Measurements from ENCODE around the gene EXOC7. TPM values are rescaled to one million over a fixed set of nuclear protein-coding genes. Genes with fewer than 3 reads are reported as not detected.

The EXOC7 gene
- total and polyA plus RNA-seq, 2 of the 4 experiments (the other 2 are of a cell fraction), result 85.9 to 118 TPM

- TF ChIP-seq CTCF (conservative IDR thresholded peaks at IDR 0.05; ENCODE audit: low read depth, low read length), result no peak
- no peak for TF ChIP-seq MXI1 (IDR thresholded peaks at IDR 0.05; ENCODE audit: borderline replicate concordance, low read depth, low read length)
- no peak for TF ChIP-seq RFX5 (IDR thresholded peaks at IDR 0.05; ENCODE audit: low read depth, low read length)
- no peak for TF ChIP-seq FOS (IDR thresholded peaks at IDR 0.05; ENCODE audit: low read depth, low read length)
These were observed 11.7 kb upstream of the EXOC7 start (continued) for GRCh38 chr17:76115138-76115754.

GRCh38 chr17:76111956-76112355 lies 8.4 kb upstream of the EXOC7 start:
- Histone ChIP-seq H4K91ac (ENCODE audit: insufficient read depth, low read depth, low read length) (no peak overlapping the region), H4K20me1 (ENCODE audit: insufficient read depth, low read length) (no peaks in the 10 kb centered on the region), H3K4ac (ENCODE audit: low read depth, low read length) (no peak overlapping the region), H2BK5ac (ENCODE audit: low read depth, low read length, poor library complexity, severe bottlenecking) (no peak overlapping the region), H2AK5ac (ENCODE audit: low read depth, low read length) (no peak overlapping the region), H2BK120ac (ENCODE audit: low read depth, low read length) (no peak overlapping the region), H3K4me1 (ENCODE audit: control insufficient read depth, insufficient read depth, low read length) (no peaks in the 10 kb centered on the region), H3K56ac (ENCODE audit: extremely low read depth, insufficient read depth, low read length) (no peak overlapping the region), H3K23ac (ENCODE audit: low read depth, low read length) (no peak overlapping the region), H2BK20ac (ENCODE audit: low read depth, low read length) (no peak overlapping the region), H3K18ac (ENCODE audit: low read depth, low read length) (no peak overlapping the region), H3K9me1 (ENCODE audit: insufficient read depth, low read length) (no peaks in the 10 kb centered on the region), H4K8ac (ENCODE audit: low read depth in 2 of 2, low read length in 2 of 2) (no peak overlapping the region), H2BK15ac (ENCODE audit: low read depth, low read length) (no peak overlapping the region), H3K4me2 (ENCODE audit: low read depth, low read length) (no peak overlapping the region), H3K9ac (ENCODE audit: low read depth, low read length) (no peak overlapping the region), H2AK9ac (replicated peaks; ENCODE audit: low read depth, low read length, poor library complexity) (no peak overlapping the region), H3K79me1 (ENCODE audit: low read depth in 1 of 2, low read length in 2 of 2) (no peaks in the 10 kb centered on the region), H3K4me3 (ENCODE audit: insufficient read depth, low read depth, low read length) (no peak overlapping the region), H3K27me3 (ENCODE audit: control insufficient read depth, insufficient read depth, low read length) (no peaks in the 10 kb centered on the region), H4K5ac (ENCODE audit: low read depth, low read length) (no peak overlapping the region), H3K9me3 (ENCODE audit: control insufficient read depth, insufficient read depth, low read length) (no peaks in the 10 kb centered on the region), H3K36me3 (ENCODE audit: control insufficient read depth, insufficient read depth, low read length) (no peaks in the 10 kb centered on the region), H3K14ac (replicated peaks; ENCODE audit: low read depth, low read length) (no peak overlapping the region), H2AFZ (replicated peaks; ENCODE audit: low read length, poor library complexity) (no peak overlapping the region), H3K27ac (ENCODE audit: insufficient read depth, low read length) (no peak overlapping the region)
- TF ChIP-seq RCOR1 (IDR thresholded peaks at IDR 0.05; ENCODE audit: insufficient replicate concordance, low read length), result no peak
- TF ChIP-seq CHD1 (IDR thresholded peaks at IDR 0.05; ENCODE audit: low read depth, low read length), result no peak
- no peak for TF ChIP-seq NFE2L2 (IDR thresholded peaks at IDR 0.05; ENCODE audit: low read depth, low read length)
- no peak for TF ChIP-seq RAD21 (IDR thresholded peaks at IDR 0.05; ENCODE audit: low read length)
- no peak for TF ChIP-seq MAFK (IDR thresholded peaks at IDR 0.05; ENCODE audit: low read depth, low read length)
- no peak for TF ChIP-seq USF2 (IDR thresholded peaks at IDR 0.05; ENCODE audit: low read depth, low read length)
- ChIA-PET POLR2A (ENCODE audit: unreplicated experiment) (no interaction called here), CTCF (no interaction called here)
- in situ Hi-C loops (cut with MboI; ENCODE audit: low sequenced_read_pairs), result no loop called here
- ATAC-seq (ENCODE audit: low read depth) (no peak), DNase-seq (no peak)
- dilution Hi-C loops (cut with HindIII; ENCODE audit: low sequenced_read_pairs, unreplicated experiment), result no loop called here
- BruUV-seq (replicated peaks), result no TSS peak
- 100% methylated on average over 1 of the region's 2 CpGs; no CpG with 5 or more reads in 1 of the 2 experiments for WGBS, 2 experiments (ENCODE audit: extremely low coverage in 2 of 2, insufficient read length in 1 of 2)
- intact Hi-C loops (cut with micrococcal nuclease), result no loop called here

Measured in IMR-90 (cell line).